Naive B cell (primary cell): ENCODE results near the gene HLTF. TPM values are rescaled to one million over a fixed set of nuclear protein-coding genes. Genes with fewer than 3 reads are reported as not detected.

Source experiments
- ATAC-seq, 2 donors: fragments of 150-1000 bp; cut with Tn5 transposase; 2 replicates each; pipeline ENCODE4 v1.10.0; 2021; ENCODE audit warnings: low read depth in 2 of 2, mild to moderate bottlenecking in 2 of 2, moderate library complexity in 2 of 2
- DNase-seq: peaks from one replicate; pipeline ENCODE4 v3.0.0; 2022
- H3K27ac Mint-ChIP-seq, 6 donors: one replicate each; pipeline ENCODE4 v1.8.0; 2020 to 2022; ENCODE audit warnings: mild to moderate bottlenecking in 6 of 6, mixed read lengths in 6 of 6, moderate library complexity in 5 of 6, inconsistent platforms in 2 of 6
- H3K27me3 Mint-ChIP-seq, 3 donors: one replicate each; pipeline ENCODE4 v1.8.0; 2021 to 2022; ENCODE audit warnings: mixed read lengths in 3 of 3, mild to moderate bottlenecking in 1 of 3
- H3K36me3 Mint-ChIP-seq, 2 donors: one replicate each; pipeline ENCODE4 v1.8.0; 2020 to 2022; ENCODE audit warnings: mixed read lengths in 2 of 2, inconsistent platforms in 1 of 2, mild to moderate bottlenecking in 1 of 2
- H3K4me1 Mint-ChIP-seq, 3 donors: one replicate each; pipeline ENCODE4 v1.8.0; 2020 to 2022; ENCODE audit warnings: mixed read lengths in 3 of 3, inconsistent platforms in 1 of 3, mild to moderate bottlenecking in 1 of 3, moderate library complexity in 1 of 3
- H3K4me3 Mint-ChIP-seq, 8 donors: one replicate each; pipeline ENCODE4 v1.8.0; 2020 to 2022; ENCODE audit warnings: mild to moderate bottlenecking in 8 of 8, mixed read lengths in 8 of 8, moderate library complexity in 8 of 8, inconsistent platforms in 2 of 8
- H3K9me3 Mint-ChIP-seq, 7 donors: one replicate each; pipeline ENCODE4 v1.8.0; 2020 to 2022; ENCODE audit warnings: mixed read lengths in 7 of 7, mild to moderate bottlenecking in 5 of 7, inconsistent platforms in 2 of 7, moderate library complexity in 1 of 7
- polyA plus RNA-seq, 6 donors: library from polyadenylated mRNA; unstranded; fragments of 300-500 nt; fragmentation: Illumina TruSeq; gene quantifications; one replicate each; pipeline ENCODE4 v1.2.3, GENCODE V29; 2021; ENCODE audit warnings: low read depth in 6 of 6

The HLTF gene, protein sequence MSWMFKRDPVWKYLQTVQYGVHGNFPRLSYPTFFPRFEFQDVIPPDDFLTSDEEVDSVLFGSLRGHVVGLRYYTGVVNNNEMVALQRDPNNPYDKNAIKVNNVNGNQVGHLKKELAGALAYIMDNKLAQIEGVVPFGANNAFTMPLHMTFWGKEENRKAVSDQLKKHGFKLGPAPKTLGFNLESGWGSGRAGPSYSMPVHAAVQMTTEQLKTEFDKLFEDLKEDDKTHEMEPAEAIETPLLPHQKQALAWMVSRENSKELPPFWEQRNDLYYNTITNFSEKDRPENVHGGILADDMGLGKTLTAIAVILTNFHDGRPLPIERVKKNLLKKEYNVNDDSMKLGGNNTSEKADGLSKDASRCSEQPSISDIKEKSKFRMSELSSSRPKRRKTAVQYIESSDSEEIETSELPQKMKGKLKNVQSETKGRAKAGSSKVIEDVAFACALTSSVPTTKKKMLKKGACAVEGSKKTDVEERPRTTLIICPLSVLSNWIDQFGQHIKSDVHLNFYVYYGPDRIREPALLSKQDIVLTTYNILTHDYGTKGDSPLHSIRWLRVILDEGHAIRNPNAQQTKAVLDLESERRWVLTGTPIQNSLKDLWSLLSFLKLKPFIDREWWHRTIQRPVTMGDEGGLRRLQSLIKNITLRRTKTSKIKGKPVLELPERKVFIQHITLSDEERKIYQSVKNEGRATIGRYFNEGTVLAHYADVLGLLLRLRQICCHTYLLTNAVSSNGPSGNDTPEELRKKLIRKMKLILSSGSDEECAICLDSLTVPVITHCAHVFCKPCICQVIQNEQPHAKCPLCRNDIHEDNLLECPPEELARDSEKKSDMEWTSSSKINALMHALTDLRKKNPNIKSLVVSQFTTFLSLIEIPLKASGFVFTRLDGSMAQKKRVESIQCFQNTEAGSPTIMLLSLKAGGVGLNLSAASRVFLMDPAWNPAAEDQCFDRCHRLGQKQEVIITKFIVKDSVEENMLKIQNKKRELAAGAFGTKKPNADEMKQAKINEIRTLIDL
- 10 to 100 TPM; 13.6 to 26.1 (median 21.6) TPM for polyA plus RNA-seq

DNA sequence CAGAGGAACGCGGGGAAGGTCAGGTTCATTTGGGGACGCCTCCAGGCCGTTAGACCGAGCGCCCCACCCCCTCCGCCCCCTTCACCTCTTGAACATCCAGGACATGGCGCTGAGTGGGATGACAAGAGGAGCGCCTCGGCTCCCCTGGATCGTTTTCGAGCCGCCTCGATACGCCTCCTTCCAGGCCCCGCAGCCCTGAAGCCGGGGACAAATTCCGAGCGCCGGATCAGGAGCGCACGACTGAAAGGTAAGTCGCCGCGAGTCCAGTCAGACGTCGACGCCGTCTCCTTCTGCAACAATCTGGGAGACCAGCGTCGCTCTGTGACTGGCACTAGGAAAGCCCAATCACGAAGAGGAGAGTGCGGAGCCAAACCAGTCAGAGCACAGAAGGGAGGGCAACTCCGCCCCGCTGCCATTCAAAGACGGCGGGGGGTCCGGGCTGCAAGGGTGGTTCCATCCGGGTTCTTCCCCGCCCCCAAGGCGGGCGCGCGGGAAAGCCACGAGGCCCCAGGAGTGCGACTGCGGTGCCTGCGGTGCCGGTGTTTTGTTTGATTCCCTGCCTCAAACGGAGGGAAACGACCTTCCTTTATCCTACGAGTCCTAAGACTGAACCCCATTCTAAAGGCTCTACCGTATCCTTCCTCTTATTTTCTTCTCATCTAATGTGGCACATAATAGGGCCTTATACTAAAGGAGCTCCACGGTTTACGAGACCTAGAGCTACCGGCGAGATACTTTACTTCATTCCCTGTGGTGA, at the start of gene HLTF:
Gene HLTF (minus strand): TSS at position 302 of the 757 bp plus-strand sequence. CDS start 197 bp downstream, at position 105.
- ATAC-seq, result peak; percentile 97 to 98
- peak within 1 kb of the TSS; percentile 21 to 93 (median 78) for H3K27ac Mint-ChIP-seq
- H3K36me3 Mint-ChIP-seq, result no peaks in the 10 kb centered on the region
- no peaks in the 10 kb centered on the region for H3K27me3 Mint-ChIP-seq
- peaks cover 12 to 33% (median 20%) of the 10 kb centered on the region in 3 donors for H3K4me1 Mint-ChIP-seq
- no peaks in the 10 kb centered on the region for H3K9me3 Mint-ChIP-seq
- peak within 1 kb of the TSS; percentile 88 to 100 (median 98) for H3K4me3 Mint-ChIP-seq
- DNase-seq, result peak; percentile 89

DNA sequence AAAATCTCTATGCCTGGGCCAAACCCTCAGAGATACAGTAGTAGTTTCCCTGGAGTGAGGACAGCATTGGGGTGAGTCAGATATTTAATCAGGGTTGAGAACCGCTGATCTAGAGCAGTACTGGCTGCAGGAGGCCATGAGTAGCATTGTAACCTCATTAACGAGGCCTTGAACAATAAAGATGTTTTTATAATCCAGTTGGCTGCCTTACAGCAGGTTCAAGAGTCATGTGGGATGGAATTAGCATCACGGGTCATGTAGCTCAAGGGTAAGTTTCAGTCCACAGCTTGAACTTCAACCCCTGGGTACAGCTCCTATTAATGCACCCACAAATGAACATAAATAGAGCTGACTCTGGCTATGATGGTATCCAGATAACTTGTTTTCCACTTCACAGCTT, 48.2 kb upstream of the HLTF start:
- no peak overlapping the region for H3K4me3 Mint-ChIP-seq
- H3K4me1 Mint-ChIP-seq, result peaks cover 61 to 70% (median 63%) of the 10 kb centered on the region in 3 donors
- DNase-seq (no peak), ATAC-seq (no peak)
- H3K27me3 Mint-ChIP-seq, result no peaks in the 10 kb centered on the region
- H3K36me3 Mint-ChIP-seq, result no peaks in the 10 kb centered on the region
- H3K27ac Mint-ChIP-seq, result peak overlapping the region in 3 of 6 donors; percentile 46 to 78 (median 66)
- peaks cover 0 to 1% (median 0%) of the 10 kb centered on the region in 7 donors for H3K9me3 Mint-ChIP-seq

DNA sequence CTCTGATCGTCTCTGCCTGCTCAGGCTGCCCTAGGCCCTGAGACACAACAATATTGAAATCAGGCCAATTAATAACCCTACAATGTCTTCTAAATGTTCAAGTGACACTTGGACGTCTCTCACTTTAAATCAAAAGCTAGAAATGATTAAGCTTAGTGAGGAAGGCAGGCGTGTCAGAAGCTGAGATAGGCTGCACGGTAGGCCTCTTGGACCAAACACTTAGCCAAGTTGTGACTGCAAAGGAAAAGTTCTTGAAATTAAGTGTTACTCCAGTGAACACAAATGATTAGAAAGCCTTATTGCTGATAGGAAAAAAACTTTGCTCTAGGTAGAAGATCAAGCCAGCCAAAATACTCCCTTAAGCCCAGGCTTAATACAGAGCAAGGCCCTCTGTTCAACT, 45.3 kb upstream of the HLTF start:
- DNase-seq (no peak), ATAC-seq (no peak)
- Mint-ChIP-seq H3K36me3 (no peaks in the 10 kb centered on the region), H3K27ac (peak overlapping the region; percentile 36 to 87 (median 66)), H3K27me3 (no peaks in the 10 kb centered on the region), H3K9me3 (peaks cover 0 to 1% (median 0%) of the 10 kb centered on the region in 7 donors), H3K4me1 (peaks cover 48 to 63% (median 63%) of the 10 kb centered on the region in 3 donors), H3K4me3 (peak overlapping the region; percentile 90 to 99 (median 96))

DNA sequence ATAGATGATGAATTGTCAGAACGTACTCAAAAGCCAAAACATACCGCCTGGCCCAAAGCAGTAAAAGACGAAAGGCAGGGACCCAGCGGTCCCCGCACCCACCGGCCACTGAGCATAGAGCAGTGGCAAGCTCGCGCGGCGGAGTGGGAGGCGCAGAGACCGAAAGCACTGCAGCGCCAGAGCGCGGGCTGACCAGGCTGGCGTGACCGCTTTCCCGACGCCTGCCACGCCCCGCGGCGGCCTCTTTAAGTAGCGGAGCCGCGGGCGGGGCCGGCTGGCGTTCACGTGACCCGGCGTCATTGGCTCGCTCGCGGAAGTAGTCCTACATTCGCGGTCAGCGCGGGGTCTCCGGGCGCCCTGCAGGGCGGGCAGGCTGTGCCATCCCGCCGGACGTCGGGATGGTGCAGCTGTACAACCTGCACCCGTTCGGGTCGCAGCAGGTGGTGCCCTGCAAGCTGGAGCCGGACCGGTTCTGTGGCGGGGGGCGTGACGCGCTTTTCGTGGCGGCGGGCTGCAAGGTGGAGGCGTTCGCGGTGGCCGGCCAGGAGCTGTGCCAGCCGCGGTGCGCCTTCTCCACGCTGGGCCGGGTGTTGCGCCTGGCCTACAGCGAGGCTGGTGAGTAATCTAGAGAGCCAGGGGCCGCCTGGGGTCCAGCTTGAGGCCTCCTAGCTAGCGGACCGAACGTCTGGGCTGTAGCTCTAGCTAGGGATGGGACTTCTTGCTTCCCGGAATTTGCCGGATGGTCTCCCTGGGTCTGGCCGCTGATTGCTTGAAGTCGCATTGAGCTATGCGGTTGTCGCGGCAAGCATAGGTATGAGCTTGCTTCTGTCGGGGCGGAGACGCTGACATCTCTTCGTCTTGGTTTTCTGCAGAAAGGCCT, 43.2 kb upstream of the HLTF start, which contains the start of gene HPS3:
Gene HPS3 (plus strand): TSS at position 313 of the 880 bp plus-strand sequence. CDS start 86 bp downstream, at position 399.
- H3K27ac Mint-ChIP-seq, result peak within 1 kb of the TSS; percentile 87 to 98 (median 96)
- H3K27me3 Mint-ChIP-seq, result no peaks in the 10 kb centered on the region
- H3K4me3 Mint-ChIP-seq, result peak within 1 kb of the TSS; percentile 90 to 99 (median 96)
- DNase-seq (peak; percentile 88), ATAC-seq (peak; percentile 94)
- H3K4me1 Mint-ChIP-seq, result peaks cover 35 to 52% (median 45%) of the 10 kb centered on the region in 3 donors
- H3K9me3 Mint-ChIP-seq, result peaks cover 0 to 1% (median 0%) of the 10 kb centered on the region in 7 donors
- no peaks in the 10 kb centered on the region for H3K36me3 Mint-ChIP-seq

DNA sequence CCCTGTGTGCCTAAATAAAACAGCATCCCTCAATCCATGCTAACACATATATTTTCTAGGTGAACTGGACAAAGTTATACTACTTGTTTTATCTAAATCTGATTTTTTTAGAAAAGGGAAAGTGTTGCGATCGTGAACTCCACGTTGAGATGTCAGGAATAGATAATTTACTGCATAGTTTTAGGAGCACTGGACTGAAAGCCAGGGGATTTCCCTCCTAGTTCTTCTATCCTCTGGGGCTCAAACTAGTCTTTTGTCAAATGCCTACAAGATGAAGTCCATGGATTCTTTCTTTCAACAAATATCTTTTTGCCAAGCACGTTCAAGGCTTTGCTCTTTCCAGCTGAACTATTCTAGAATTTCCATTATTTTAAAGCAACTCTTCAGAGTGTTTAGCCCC, 42.5 kb upstream of the HLTF start:
- Mint-ChIP-seq H3K9me3 (peaks cover 0 to 1% (median 0%) of the 10 kb centered on the region in 7 donors), H3K27me3 (no peaks in the 10 kb centered on the region), H3K4me3 (peak overlapping the region; percentile 90 to 99 (median 96)), H3K4me1 (peaks cover 30 to 48% (median 40%) of the 10 kb centered on the region in 3 donors), H3K36me3 (no peaks in the 10 kb centered on the region), H3K27ac (peak overlapping the region; percentile 87 to 98 (median 96))
- ATAC-seq (peak in 1 of 2 donors; percentile 4), DNase-seq (no peak)

DNA sequence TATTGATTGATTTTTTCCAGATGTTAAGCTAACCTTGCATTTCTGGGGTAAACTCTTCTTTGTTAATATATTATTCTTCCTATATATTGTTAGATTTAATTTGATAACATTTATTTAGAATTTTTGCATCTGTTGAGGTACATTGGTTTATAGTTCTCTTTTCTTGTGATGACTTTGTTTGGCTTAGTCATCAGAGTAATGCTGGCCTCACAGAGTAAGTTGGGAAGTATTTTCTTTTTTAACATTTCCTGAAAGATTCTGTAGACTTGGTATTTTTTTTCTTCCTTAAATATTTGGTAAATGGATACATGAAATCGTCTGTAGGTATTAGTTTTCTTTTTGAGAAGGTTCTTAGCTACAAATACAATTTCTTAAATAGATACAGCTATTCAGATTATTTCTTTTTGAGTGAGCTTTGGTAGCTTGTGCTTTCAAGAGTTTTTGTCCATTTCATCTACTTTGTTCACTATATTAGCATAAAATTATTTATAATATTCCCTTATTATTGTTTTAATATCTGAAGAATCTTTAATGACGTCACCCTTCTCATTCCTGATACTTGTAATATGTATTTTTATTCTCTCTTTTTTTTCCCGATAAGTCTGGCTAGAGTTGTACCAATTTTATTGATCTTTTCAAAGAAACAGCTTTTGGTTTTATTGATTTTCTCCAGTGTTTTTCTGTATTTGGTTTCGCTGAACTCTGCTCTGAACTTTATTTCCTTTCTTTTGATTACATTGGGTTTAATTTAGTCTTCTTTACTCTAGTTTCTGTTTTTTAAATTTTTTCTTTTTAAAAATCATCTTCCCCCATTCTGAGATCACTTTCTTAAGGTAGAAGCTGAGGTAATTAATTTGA, 36.6 kb upstream of the HLTF start:
- no peaks in the 10 kb centered on the region for H3K36me3 Mint-ChIP-seq
- no peak overlapping the region for H3K4me3 Mint-ChIP-seq
- H3K4me1 Mint-ChIP-seq, result peaks cover 5 to 8% (median 7%) of the 10 kb centered on the region in 3 donors
- no peak overlapping the region for H3K27ac Mint-ChIP-seq
- DNase-seq (no peak), ATAC-seq (no peak)
- H3K9me3 Mint-ChIP-seq, result peaks cover 0 to 1% (median 0%) of the 10 kb centered on the region in 7 donors
- H3K27me3 Mint-ChIP-seq, result no peaks in the 10 kb centered on the region

DNA sequence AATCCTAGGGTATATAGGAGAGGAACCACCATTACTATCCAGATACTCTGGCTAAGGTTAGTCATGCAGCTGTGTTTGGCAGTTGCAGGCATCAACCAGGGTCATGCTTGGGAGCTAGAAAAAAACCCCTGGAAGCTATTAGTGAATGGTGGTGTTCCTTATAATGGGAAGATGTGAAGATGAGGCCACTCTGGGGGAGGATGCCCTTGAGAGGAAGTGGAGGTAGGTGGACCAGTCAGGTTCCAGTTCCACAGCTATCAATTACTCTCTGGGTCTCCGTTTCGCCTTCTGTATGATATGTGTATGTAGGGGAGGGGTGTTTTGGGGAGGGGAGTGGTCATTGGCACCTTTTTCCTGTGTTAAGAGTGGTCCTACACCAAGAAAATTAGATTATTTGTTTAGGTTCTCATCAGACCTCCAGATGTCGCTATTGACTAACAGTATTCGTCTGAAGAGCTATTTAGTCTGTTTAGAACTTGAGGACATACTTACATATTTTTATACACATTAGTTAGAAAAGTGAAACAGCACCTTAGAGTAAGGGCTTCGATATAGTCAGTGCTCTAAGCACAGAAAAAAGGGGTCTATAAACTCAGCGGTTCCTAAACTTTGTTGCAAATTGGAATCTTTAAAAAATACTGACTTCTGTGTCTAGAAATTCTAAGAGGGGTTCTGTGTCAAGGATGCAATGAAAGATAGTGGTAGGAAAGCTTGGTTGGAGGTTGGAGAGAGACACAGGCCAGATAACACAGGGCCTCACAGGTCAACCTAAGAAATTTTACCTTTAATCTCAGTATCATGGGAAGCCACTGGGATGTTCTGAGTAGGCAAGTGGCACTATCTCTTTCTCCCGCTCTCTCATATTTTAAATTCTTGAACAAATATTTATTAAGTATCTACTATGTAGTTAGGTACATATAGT, 34.0 kb upstream of the HLTF start:
- Mint-ChIP-seq H3K36me3 (no peaks in the 10 kb centered on the region), H3K4me3 (no peak overlapping the region), H3K27ac (peak overlapping the region in 3 of 6 donors; percentile 6 to 67 (median 54)), H3K4me1 (peaks cover 5 to 7% (median 6%) of the 10 kb centered on the region in 3 donors), H3K9me3 (peaks cover 0 to 1% (median 0%) of the 10 kb centered on the region in 7 donors), H3K27me3 (no peaks in the 10 kb centered on the region)
- DNase-seq, result peak; percentile 58
- ATAC-seq, result peak; percentile 78 to 85

DNA sequence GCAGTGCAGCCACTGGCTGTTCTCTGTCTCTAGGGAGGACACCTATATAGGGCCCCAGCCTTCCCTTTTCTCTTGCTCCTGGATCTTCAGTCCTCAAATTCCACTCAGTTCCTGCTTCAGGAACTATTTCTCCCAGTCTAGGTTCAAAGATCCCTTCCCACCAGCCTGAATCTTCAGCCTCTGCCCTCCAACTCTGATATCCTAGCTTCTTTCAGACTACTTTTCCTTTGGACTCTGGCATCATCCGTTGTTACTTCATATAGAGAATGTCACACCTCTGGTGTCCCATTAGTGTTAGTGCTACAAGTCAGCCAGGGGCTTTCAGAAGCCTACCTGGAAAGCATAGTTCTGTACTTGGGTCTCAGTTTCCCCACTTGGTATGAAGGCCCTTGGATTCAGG, 33.1 kb upstream of the HLTF start:
- no peak overlapping the region for H3K4me3 Mint-ChIP-seq
- no peaks in the 10 kb centered on the region for H3K9me3 Mint-ChIP-seq
- H3K4me1 Mint-ChIP-seq, result peaks cover 5 to 7% (median 6%) of the 10 kb centered on the region in 3 donors
- ATAC-seq (no peak), DNase-seq (no peak)
- no peaks in the 10 kb centered on the region for H3K36me3 Mint-ChIP-seq
- H3K27ac Mint-ChIP-seq, result peak overlapping the region in 1 of 6 donors; percentile 1
- no peaks in the 10 kb centered on the region for H3K27me3 Mint-ChIP-seq

DNA sequence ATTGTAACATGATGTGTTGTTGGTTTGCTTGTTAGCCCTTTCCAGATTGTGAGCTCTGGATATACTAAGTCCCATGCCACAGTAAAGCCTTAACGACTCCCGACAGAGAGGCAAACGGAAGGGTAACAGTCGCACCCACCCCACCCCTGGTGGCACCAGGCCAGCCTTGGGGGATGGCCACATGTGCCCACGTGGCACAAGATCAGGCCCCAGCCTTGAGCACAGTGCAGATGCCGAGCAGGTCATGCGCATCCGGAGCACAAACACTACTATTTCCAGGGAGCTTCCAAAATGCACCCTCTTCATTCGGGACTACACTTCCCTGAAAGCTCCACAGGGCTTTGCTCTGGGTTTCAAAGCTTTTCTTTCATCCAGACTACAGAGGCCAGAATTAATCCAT, 32.4 kb upstream of the HLTF start:
- ATAC-seq (no peak), DNase-seq (no peak)
- H3K9me3 Mint-ChIP-seq, result no peaks in the 10 kb centered on the region
- H3K27me3 Mint-ChIP-seq, result no peaks in the 10 kb centered on the region
- H3K4me3 Mint-ChIP-seq, result no peak overlapping the region
- H3K36me3 Mint-ChIP-seq, result no peaks in the 10 kb centered on the region
- peak overlapping the region in 2 of 6 donors; percentile 14 to 59 for H3K27ac Mint-ChIP-seq
- H3K4me1 Mint-ChIP-seq, result peaks cover 5 to 7% (median 6%) of the 10 kb centered on the region in 3 donors

DNA sequence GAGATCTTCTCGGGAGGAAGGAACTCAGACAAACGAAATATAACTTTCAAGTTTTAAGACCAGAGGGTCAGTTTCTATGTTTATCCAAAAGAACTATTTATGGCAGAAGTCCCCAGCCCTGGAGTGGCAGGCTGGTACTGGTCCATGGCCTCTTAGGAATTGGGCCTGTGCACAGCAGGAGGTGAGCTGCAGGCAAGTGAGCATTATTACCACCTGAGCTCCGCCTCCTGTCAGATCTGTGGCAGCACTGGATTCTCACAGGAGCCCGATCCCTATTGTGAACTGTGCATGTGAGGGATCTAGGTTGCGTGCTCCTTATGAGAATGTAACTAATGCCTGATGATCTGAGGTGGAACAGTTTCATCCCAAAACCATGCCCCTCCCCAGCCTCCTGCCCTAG, 28.8 kb upstream of the HLTF start:
- H3K4me1 Mint-ChIP-seq, result peaks cover under 1% of the 10 kb centered on the region in 3 donors
- peak overlapping the region in 1 of 6 donors; percentile 10 for H3K27ac Mint-ChIP-seq
- ATAC-seq (no peak), DNase-seq (no peak)
- H3K9me3 Mint-ChIP-seq, result peaks cover 0 to 5% (median 0%) of the 10 kb centered on the region in 7 donors
- H3K27me3 Mint-ChIP-seq, result no peaks in the 10 kb centered on the region
- no peak overlapping the region for H3K4me3 Mint-ChIP-seq
- no peaks in the 10 kb centered on the region for H3K36me3 Mint-ChIP-seq
